ENCODE results near the gene ZIC2.

The ZIC2 gene

GRCh38 chr13:99959540-99960230 lies 21.9 kb upstream of the ZIC2 start (continued):
- TF ChIP-seq POU6F1 (CRISPR knock-in tag; IDR thresholded peaks at IDR 0.05; ENCODE audit: borderline replicate concordance, low read depth) (no peak), ZFP30 (CRISPR knock-in tag; IDR thresholded peaks at IDR 0.05) (no peak), ESRRG (CRISPR knock-in tag; IDR thresholded peaks at IDR 0.05) (no peak)

- no peak for ATAC-seq
- TF ChIP-seq RARB (CRISPR knock-in tag; IDR thresholded peaks at IDR 0.05) (no peak), ZC3H10 (CRISPR knock-in tag; IDR thresholded peaks at IDR 0.05) (no peak), CSRNP3 (CRISPR knock-in tag; IDR thresholded peaks at IDR 0.05) (no peak), PPARA (CRISPR knock-in tag; IDR thresholded peaks at IDR 0.05; ENCODE audit: borderline replicate concordance) (no peak), CSDC2 (CRISPR knock-in tag; IDR thresholded peaks at IDR 0.05) (no peak), ISL1 (CRISPR knock-in tag; IDR thresholded peaks at IDR 0.05) (no peak), ARNTL (CRISPR knock-in tag; IDR thresholded peaks at IDR 0.05; ENCODE audit: borderline replicate concordance, low read depth) (no peak), ZNF70 (CRISPR knock-in tag; IDR thresholded peaks at IDR 0.05) (no peak), ZNF8 (CRISPR knock-in tag; IDR thresholded peaks at IDR 0.05) (no peak)
These were observed 20.8 kb upstream of the ZIC2 start for GRCh38 chr13:99960663-99961311.

- TF ChIP-seq TSHZ2 (CRISPR knock-in tag; IDR thresholded peaks at IDR 0.05) (no peak), ZFP30 (CRISPR knock-in tag; IDR thresholded peaks at IDR 0.05) (no peak), CSDC2 (CRISPR knock-in tag; IDR thresholded peaks at IDR 0.05) (no peak), OSR1 (CRISPR knock-in tag; IDR thresholded peaks at IDR 0.05) (no peak), BACH2 (CRISPR knock-in tag; IDR thresholded peaks at IDR 0.05; ENCODE audit: borderline replicate concordance) (no peak), RARB (CRISPR knock-in tag; IDR thresholded peaks at IDR 0.05) (no peak), CSRNP3 (CRISPR knock-in tag; IDR thresholded peaks at IDR 0.05) (no peak), ZC3H10 (CRISPR knock-in tag; IDR thresholded peaks at IDR 0.05) (no peak), SNAI2 (CRISPR knock-in tag; IDR thresholded peaks at IDR 0.05) (no peak), CREB5 (CRISPR knock-in tag; IDR thresholded peaks at IDR 0.05; ENCODE audit: low read depth) (no peak), ISL1 (CRISPR knock-in tag; IDR thresholded peaks at IDR 0.05) (no peak), ZNF70 (CRISPR knock-in tag; IDR thresholded peaks at IDR 0.05) (no peak), ZNF8 (CRISPR knock-in tag; IDR thresholded peaks at IDR 0.05) (no peak), PPARA (CRISPR knock-in tag; IDR thresholded peaks at IDR 0.05; ENCODE audit: borderline replicate concordance) (no peak), PATZ1 (CRISPR knock-in tag; IDR thresholded peaks at IDR 0.05; ENCODE audit: borderline replicate concordance) (no peak)
These were observed 19.9 kb upstream of the ZIC2 start for GRCh38 chr13:99961636-99962035.

More at GRCh38 chr13:99961636-99962035, 19.9 kb upstream of the ZIC2 start:
- ATAC-seq = no peak

Data from SK-N-SH treated with all-trans-retinoic acid at 6 μM for 48 hours (cell line).